Liver (tissue), 3 donors: ENCODE measurements around the gene PLIN3.

Experiments
- GABPA ChIP-seq, 2 donors: IDR thresholded peaks in 1 of 2; conservative IDR thresholded peaks in 1 of 2; 2 replicates each; pipeline ENCODE4 v1.6.1; 2016; ENCODE audit warnings: antibody characterized with exemption in 2 of 2, mild to moderate bottlenecking in 1 of 2, moderate library complexity in 1 of 2
- RAD21 ChIP-seq, 2 donors: IDR thresholded peaks; 2 replicates each; pipeline ENCODE4 v1.6.1; 2016; ENCODE audit warnings: antibody characterized with exemption in 2 of 2, mild to moderate bottlenecking in 2 of 2
- TAF1 ChIP-seq: conservative IDR thresholded peaks from 2 replicates; pipeline ENCODE4 v1.6.1; 2016; ENCODE audit warnings: antibody characterized with exemption, mild to moderate bottlenecking
- TF ChIP-seq, protein P1 (sequence below): fragments of 150-350 bp; IDR thresholded peaks from 2 replicates; pipeline ENCODE4 v1.5.1; 2017; ENCODE audit warnings: improper control_type of control experiment, low read depth, low read length; ENCODE audit not compliant: missing input control
- TF ChIP-seq, protein P2 (sequence below): IDR thresholded peaks from 2 replicates; pipeline ENCODE4 v1.6.1; 2016; ENCODE audit warnings: antibody characterized with exemption, mild to moderate bottlenecking
- donor health status: healthy.
- donor health status: healthy.

GRCh38 chr19:4877753-4878490, 10.5 kb upstream of the PLIN3 start:
- TF ChIP-seq, protein P1, sequence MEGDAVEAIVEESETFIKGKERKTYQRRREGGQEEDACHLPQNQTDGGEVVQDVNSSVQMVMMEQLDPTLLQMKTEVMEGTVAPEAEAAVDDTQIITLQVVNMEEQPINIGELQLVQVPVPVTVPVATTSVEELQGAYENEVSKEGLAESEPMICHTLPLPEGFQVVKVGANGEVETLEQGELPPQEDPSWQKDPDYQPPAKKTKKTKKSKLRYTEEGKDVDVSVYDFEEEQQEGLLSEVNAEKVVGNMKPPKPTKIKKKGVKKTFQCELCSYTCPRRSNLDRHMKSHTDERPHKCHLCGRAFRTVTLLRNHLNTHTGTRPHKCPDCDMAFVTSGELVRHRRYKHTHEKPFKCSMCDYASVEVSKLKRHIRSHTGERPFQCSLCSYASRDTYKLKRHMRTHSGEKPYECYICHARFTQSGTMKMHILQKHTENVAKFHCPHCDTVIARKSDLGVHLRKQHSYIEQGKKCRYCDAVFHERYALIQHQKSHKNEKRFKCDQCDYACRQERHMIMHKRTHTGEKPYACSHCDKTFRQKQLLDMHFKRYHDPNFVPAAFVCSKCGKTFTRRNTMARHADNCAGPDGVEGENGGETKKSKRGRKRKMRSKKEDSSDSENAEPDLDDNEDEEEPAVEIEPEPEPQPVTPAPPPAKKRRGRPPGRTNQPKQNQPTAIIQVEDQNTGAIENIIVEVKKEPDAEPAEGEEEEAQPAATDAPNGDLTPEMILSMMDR, result no peak
- TF ChIP-seq GABPA (IDR thresholded peaks at IDR 0.05 in 1 of 2, conservative IDR thresholded peaks at IDR 0.05 in 1 of 2) (no peak), TAF1 (no peak), RAD21 (IDR thresholded peaks at IDR 0.05) (no peak)
- TF ChIP-seq, protein P2, sequence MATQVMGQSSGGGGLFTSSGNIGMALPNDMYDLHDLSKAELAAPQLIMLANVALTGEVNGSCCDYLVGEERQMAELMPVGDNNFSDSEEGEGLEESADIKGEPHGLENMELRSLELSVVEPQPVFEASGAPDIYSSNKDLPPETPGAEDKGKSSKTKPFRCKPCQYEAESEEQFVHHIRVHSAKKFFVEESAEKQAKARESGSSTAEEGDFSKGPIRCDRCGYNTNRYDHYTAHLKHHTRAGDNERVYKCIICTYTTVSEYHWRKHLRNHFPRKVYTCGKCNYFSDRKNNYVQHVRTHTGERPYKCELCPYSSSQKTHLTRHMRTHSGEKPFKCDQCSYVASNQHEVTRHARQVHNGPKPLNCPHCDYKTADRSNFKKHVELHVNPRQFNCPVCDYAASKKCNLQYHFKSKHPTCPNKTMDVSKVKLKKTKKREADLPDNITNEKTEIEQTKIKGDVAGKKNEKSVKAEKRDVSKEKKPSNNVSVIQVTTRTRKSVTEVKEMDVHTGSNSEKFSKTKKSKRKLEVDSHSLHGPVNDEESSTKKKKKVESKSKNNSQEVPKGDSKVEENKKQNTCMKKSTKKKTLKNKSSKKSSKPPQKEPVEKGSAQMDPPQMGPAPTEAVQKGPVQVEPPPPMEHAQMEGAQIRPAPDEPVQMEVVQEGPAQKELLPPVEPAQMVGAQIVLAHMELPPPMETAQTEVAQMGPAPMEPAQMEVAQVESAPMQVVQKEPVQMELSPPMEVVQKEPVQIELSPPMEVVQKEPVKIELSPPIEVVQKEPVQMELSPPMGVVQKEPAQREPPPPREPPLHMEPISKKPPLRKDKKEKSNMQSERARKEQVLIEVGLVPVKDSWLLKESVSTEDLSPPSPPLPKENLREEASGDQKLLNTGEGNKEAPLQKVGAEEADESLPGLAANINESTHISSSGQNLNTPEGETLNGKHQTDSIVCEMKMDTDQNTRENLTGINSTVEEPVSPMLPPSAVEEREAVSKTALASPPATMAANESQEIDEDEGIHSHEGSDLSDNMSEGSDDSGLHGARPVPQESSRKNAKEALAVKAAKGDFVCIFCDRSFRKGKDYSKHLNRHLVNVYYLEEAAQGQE, result no peak
